ENCODE measurements around the gene ZNF341.

DNA sequence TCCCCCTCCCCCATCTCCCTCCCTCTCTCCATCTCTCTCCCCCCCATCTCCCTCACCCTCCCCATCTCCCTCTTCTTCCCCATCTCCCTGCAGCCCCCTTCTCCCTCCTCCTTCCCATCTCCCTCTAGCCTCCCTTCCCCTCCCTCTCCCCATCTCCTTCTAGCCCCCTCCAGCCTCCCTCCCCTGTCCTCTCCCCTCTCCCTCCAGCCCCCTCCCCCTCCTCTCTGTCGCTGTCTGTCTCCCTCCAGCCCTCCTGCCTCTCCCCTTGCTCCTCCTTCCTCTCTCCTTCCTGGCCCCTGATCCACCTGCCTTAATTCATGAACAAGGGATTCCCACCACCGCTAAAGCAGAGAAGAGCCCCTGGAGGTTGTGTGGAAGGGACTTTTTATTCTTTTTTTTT lies 52.4 kb downstream of the ZNF341 start:
- no peak for TF ChIP-seq CTCF (IDR thresholded peaks at IDR 0.05)
- no peak for TF ChIP-seq POLR2A (IDR thresholded peaks at IDR 0.05)
